ENCODE measurements around the gene PFN3. TPM values are rescaled to one million over a fixed set of nuclear protein-coding genes. Genes with fewer than 3 reads are reported as not detected.

Gene PFN3
- total and polyA plus RNA-seq, 2 of the 4 experiments (the other 2 are of a cell fraction) = not detected

DNA sequence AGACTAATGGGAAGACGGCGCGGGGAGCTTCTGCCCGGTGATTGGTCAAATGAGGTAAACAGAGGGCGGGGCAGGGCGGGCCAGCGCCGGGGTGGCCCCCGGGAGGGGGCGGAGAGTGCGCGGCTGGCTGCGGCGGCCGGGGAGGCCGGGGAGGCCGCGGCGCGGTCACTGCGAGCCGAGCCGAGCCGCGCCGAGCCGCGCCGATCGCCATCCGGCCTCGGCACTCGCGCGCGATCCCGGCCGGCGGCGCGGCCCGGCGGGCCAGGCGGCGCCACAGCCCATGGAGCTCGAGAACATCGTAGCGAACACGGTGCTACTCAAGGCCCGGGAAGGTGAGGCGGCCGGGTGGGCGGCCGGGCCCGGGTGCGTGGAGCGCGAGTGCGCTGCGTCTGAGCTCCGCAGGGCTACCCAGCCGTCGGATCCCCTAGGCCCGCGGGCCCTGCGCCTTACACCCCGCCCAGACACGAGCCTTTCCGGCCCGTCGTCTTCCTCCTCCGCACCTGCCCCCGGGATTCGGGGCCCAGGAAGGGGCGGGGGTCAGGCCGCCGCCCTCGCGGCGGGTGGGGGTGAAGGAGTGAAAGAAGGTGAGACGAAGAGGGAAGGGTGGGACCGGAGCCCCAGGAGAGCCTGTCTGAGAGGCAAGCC lies 26.2 kb upstream of the PFN3 start, which contains the start of gene GRK6:
TSS of gene GRK6 (plus strand) at position 111 of the 645 bp plus-strand sequence. CDS start at position 281, 170 bp downstream.
- Histone ChIP-seq H2AFZ (replicated peaks; ENCODE audit: low read length, poor library complexity) (peak within 1 kb of the TSS; percentile 97), H3K79me1 (ENCODE audit: low read depth in 1 of 2, low read length in 2 of 2) (peaks cover 13 to 49% of the 10 kb centered on the region in 2 experiments), H3K36me3 (ENCODE audit: control insufficient read depth, insufficient read depth, low read length) (no peaks in the 10 kb centered on the region), H2BK15ac (ENCODE audit: low read depth, low read length) (peak within 1 kb of the TSS; percentile 97), H3K4me2 (ENCODE audit: low read depth, low read length) (peak within 1 kb of the TSS; percentile 90), H3K9me1 (ENCODE audit: insufficient read depth, low read length) (peaks cover 15% of the 10 kb centered on the region), H4K5ac (ENCODE audit: low read depth, low read length) (peak within 1 kb of the TSS; percentile 94), H3K56ac (ENCODE audit: extremely low read depth, insufficient read depth, low read length) (peak within 1 kb of the TSS; percentile 82), H4K20me1 (ENCODE audit: insufficient read depth, low read length) (peaks cover 29% of the 10 kb centered on the region), H2BK120ac (ENCODE audit: low read depth, low read length) (peak within 1 kb of the TSS; percentile 90), H3K23ac (ENCODE audit: low read depth, low read length) (peak within 1 kb of the TSS; percentile 93), H3K4me3 (ENCODE audit: insufficient read depth, low read depth, low read length) (peak within 1 kb of the TSS; percentile 81), H3K9me3 (ENCODE audit: control insufficient read depth, insufficient read depth, low read length) (no peaks in the 10 kb centered on the region), H3K14ac (replicated peaks; ENCODE audit: low read depth, low read length) (peak within 1 kb of the TSS; percentile 95), H2BK5ac (ENCODE audit: low read depth, low read length, poor library complexity, severe bottlenecking) (peak within 1 kb of the TSS; percentile 75), H2AK5ac (ENCODE audit: low read depth, low read length) (peak within 1 kb of the TSS; percentile 93), H2AK9ac (replicated peaks; ENCODE audit: low read depth, low read length, poor library complexity) (peak within 1 kb of the TSS; percentile 95), H3K9ac (ENCODE audit: low read depth, low read length) (peak within 1 kb of the TSS; percentile 76), H4K91ac (ENCODE audit: insufficient read depth, low read depth, low read length) (peak within 1 kb of the TSS; percentile 96), H2BK20ac (ENCODE audit: low read depth, low read length) (peak within 1 kb of the TSS; percentile 84), H3K4ac (ENCODE audit: low read depth, low read length) (peak within 1 kb of the TSS; percentile 97), H3K27me3 (ENCODE audit: control insufficient read depth, insufficient read depth, low read length) (no peaks in the 10 kb centered on the region), H3K4me1 (ENCODE audit: control insufficient read depth, insufficient read depth, low read length) (peaks cover 13% of the 10 kb centered on the region), H4K8ac (ENCODE audit: low read depth in 2 of 2, low read length in 2 of 2) (peak within 1 kb of the TSS; percentile 95 to 98), H3K27ac (ENCODE audit: insufficient read depth, low read length) (peak within 1 kb of the TSS; percentile 85), H3K18ac (ENCODE audit: low read depth, low read length) (peak within 1 kb of the TSS; percentile 75)
- CTCF ChIA-PET = interaction anchor here (0.6 to 3.1 kb wide), 4 partner anchors 13 to 74 kb away, joined by 3 to 13 read pairs (median 4); no protein-coding TSS in a partner anchor
- POLR2A ChIA-PET (ENCODE audit: unreplicated experiment) = interaction anchor here (0.6 to 0.9 kb wide), 5 partner anchors 10 to 142 kb away, joined by 3 to 7 read pairs (median 5); partner anchors contain the start of gene PDLIM7
- no TSS peak for BruUV-seq (replicated peaks)
- ATAC-seq (ENCODE audit: low read depth) = peak; percentile 8
- TF ChIP-seq MAZ (IDR thresholded peaks at IDR 0.05; ENCODE audit: borderline replicate concordance, low read depth, low read length) (peak; percentile 92), FOS (IDR thresholded peaks at IDR 0.05; ENCODE audit: low read depth, low read length) (no peak), MXI1 (IDR thresholded peaks at IDR 0.05; ENCODE audit: borderline replicate concordance, low read depth, low read length) (0 out of 2 replicates have a peak, but pooled peaks have one; percentile 19), BHLHE40 (IDR thresholded peaks at IDR 0.05; ENCODE audit: low read depth, low read length) (peak; percentile 3; the same call in 1 of the 2 replicates), RFX5 (IDR thresholded peaks at IDR 0.05; ENCODE audit: low read depth, low read length) (no peak), POLR2A (IDR thresholded peaks at IDR 0.05; ENCODE audit: low read depth, low read length) (peak; percentile 59), ELK1 (IDR thresholded peaks at IDR 0.05; ENCODE audit: borderline replicate concordance, low read depth, low read length) (no peak; the same call in 1 of the 2 replicates)
- in situ Hi-C loops (cut with MboI; ENCODE audit: low sequenced_read_pairs) = no loop called here
- intact Hi-C loops (cut with micrococcal nuclease) = loop anchor here (1.0 kb wide), 1 partner anchor 22 kb away; no protein-coding TSS in a partner anchor
- dilution Hi-C loops (cut with HindIII; ENCODE audit: low sequenced_read_pairs, unreplicated experiment) = no loop called here
- no peak for DNase-seq
- WGBS, 2 experiments (ENCODE audit: extremely low coverage in 2 of 2, insufficient read length in 1 of 2) = 0% methylated on average over 51 of the region's 82 CpGs; no CpG with 5 or more reads in 1 of the 2 experiments

All from IMR-90 (cell line).